Left kidney (tissue), 2 donors: ENCODE results near the gene AADACL3. TPM values are rescaled to one million over a fixed set of nuclear protein-coding genes. Genes with fewer than 3 reads are reported as not detected.
A peak's percentile ranks its signal among the peaks of the same experiment; 100 is the strongest.
"Not testable (repeated sequence)": the region's sequence is repeated elsewhere in the genome, so short reads cannot be mapped to it uniquely, and the experiment has no call there.

Experiments
- DNase-seq: peaks from one replicate; pipeline ENCODE4 v3.0.0-alpha.2; 2013
- polyA plus RNA-seq: library from polyadenylated mRNA; unstranded; fragments of 120-200 nt; gene quantifications from one replicate; pipeline ENCODE4 v1.2.1, GENCODE V29; 2013; ENCODE audit not compliant: insufficient read length

AADACL3 gene
- polyA plus RNA-seq, 1 donor: not detected

DNA sequence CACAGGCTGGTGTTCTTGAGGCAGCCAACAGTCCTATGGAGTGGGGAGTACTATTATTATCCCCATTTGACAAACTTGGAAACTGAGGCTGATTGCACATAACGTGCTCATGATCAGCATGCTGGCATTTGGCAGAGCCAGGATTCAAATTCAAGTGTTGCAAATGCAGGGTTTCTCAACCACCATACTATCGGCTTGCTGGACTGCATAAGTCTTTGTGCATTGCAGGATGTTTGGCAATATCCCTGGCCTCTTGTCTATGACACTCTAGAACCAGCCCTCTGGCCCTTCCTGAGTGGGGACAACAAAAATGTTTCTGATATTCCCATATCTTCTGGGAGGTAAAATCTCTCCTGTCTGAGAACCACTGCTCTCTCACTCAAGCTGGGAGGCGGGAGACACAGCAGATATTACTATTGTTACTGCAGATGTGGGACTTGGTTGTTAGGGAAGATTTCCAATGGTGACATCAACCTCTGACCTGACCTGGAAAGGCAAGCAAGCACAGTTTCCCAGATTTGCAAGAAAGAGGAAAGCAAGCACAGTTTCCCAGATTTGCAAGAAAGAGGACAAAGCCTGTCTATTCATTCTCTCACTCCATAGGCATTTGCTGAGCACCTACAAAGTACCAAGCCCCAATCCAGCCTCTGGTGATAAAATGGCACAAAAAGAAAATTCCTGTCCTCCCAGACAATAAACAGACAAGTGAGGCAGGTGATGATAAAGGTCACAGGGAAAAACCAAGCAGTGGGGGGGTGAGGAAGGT lies 1.0 kb upstream of the AADACL3 start:
- no peak for DNase-seq

DNA sequence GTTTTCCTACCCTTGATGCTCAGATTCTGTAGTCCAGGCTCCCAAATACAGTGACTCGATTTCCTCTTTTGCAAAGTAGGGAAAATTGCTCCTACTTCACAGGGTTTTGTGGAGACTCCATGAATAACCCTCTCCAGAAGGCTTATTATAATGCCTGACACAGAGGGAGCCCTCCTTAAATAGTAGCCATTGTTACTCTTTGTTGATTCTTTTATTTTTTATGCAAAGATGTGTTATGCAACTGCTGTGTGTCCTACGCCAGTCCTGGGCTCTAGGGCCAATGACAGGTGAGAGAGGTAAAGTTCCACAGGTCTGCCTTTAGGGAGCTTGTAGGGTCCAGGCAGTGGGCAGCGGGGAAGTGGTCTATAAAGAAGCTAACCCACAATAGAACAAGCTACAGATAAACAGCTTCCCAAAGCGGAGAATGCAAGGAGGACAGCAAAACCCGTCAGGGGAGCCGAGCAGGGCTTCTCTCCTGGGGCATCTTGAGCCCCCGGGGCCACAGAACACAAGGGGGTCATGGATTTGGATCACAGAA lies 1.5 kb downstream of the AADACL3 start:
- DNase-seq: no peak

DNA sequence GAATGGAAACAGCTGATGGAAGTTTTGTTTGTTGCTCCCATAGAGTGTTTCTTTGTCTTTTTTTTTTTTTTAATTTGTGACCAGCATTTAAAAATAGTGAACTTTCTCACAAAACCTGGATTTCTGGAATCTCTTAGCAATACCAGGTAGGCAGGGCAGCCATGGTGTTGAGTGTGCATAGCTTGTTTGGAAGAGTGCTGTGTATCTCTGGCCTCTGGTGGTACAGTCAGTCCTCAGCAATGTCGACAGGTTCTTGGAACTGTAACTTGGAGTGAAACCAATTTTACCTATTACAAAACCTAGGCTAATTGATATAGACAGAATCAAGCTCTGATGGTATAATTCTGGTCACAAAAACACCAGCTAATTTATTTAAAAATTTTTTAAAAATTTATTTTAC lies 6.7 kb downstream of the AADACL3 start:
- no peak for DNase-seq

DNA sequence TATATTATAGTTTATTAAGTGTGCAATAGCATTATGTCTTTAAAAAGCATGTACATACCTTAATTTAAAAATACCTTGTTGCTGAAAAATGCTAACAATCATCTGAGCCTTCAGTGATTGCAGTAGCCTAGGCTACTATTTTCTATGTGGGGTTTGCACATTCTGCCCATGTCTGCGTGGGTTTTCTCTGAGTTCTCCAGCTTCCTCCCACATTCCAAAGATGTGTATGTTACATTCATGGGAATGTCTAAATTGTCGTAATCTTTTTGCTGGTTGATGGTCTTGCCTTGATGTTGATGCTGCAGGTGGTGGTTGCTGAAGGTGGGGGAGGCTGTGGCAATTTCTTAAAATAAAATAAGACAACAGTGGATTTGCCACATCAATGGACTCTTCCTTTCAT lies 12.5 kb downstream of the AADACL3 start:
- no peak for DNase-seq

- DNase-seq: no peak
These were observed 14.2 kb downstream of the AADACL3 start for GRCh38 chr1:12730156-12730555.

GRCh38 chr1:12731084-12731483 lies 15.2 kb downstream of the AADACL3 start:
- not testable (repeated sequence) for DNase-seq

DNA sequence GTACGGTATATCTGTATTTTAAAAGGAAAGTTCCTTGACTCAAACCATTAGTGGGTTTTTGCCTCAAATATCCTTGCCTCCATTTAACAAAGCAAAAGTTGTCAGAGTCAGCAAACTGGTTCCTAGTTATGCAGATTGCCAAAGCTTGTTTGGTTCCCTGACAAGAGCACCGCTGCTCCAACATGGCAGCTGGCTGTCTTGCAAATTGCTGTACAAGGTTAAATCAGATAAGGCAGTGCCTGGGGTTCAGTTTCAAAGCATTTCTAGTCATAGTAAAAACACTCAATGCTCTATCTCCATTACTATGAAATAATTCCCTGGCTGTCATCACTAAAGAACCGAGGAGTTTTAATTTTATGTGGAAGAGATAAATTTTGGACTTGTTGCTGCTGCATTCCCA lies 18.7 kb downstream of the AADACL3 start:
- no peak for DNase-seq

GRCh38 chr1:12738934-12739333 lies 23.0 kb downstream of the AADACL3 start:
- no peak for DNase-seq

GRCh38 chr1:12739613-12740012 lies 23.7 kb downstream of the AADACL3 start:
- DNase-seq: no peak

GRCh38 chr1:12741946-12742345 lies 26.0 kb downstream of the AADACL3 start:
- no peak for DNase-seq

- no peak for DNase-seq
These were observed 29.4 kb downstream of the AADACL3 start for GRCh38 chr1:12745126-12745991.

- peak; percentile 20 for DNase-seq
These were observed 30.0 kb downstream of the AADACL3 start, which contains the start of gene CFAP107 for GRCh38 chr1:12745992-12746323. CFAP107 (plus strand) TSS chr1:12746200; CDS start chr1:12746431, 231 bp downstream.

DNA sequence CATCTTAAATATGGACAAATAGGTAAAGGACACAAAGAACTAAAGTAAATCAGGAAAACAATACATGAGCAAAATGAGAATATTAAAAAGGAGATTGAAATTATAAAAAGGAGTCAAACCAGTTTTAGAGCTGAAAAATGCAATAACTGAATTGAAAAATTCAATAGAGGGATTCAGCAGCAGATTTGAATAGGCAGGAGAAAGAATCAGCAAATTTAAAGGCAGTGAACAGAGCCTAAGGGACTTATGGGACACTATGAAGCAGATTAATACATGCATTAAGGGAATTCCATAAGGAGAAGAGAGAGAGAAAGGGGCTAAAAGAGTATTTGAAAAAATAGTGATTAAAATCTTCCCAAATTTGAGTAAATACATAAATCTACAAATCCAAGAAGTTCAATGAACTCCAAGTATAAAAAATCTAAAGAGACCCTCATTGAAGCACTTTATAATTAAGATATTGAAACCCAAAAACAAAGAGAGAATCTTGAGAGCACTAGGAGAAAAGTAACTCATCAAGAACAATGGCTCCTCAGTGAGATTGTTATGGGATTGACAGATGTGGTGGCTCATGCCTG lies 33.0 kb downstream of the AADACL3 start:
- no peak for DNase-seq

GRCh38 chr1:12754738-12755137 lies 38.8 kb downstream of the AADACL3 start:
- DNase-seq: no peak

DNA sequence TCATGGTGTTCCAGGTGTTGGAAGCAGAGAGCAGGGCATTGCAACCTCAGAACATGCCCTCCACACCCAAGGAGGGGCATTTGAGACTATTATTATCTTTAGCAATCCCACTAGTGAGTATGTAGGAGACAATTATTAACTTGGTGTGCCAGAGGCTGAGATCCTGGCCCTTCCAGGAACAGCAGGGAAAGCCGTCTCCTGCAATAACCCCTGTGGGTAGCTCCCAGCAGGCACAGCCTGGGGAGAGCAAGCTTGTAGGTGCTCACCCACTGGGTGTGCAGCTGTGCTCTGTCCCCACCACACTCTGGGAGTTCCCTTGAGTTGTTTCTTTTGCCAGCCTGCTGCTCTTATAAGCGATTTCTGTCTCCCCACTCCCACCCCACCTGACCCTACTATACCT lies 40.4 kb downstream of the AADACL3 start:
- DNase-seq: no peak

GRCh38 chr1:12756768-12757413 lies 41.0 kb downstream of the AADACL3 start:
- DNase-seq: no peak

DNA sequence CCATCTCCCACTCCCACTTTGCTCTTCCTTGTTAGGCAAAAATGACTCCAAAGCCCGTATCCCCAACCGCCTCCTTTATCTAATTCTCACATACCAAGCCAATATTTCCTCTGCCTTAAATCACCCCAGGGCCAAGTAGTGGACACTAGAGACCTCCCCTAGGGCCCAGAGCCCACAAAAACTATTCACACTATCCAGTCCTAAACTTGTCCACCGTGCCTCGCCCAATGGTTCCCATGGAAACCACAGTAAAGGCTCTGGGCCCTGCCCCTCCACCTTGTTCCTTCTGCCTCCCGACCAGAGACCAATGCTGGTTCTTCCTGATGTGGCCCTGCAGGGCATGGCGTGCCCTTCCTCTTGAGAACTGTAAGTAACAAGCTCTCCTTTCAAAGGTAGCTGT lies 41.9 kb downstream of the AADACL3 start:
- DNase-seq: no peak

DNA sequence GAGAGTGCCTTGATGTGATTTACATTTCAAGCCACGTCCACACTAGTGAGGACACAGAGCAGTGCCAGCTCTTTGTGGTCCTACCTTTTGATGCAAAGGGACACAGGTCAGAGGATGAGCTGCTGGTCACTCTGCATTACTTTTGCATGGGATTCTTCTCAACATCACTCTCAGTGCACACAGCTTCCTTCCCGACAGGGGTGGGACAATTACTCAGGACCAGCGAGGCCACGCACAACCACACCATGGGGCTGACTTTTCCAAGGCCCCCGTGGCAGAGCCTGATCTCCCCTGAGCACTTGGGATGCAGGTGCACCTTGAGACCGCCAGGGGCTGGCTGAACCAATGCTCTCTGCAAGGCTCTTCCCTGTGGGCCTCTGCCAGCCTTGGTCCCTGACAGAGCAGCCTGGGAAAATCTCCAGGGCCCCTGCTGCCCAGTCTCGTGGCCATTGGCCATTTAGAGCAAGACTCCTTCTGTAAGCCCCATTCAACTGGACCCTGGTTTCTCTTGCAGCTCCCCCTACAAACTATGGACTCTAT lies 44.4 kb downstream of the AADACL3 start:
- no peak for DNase-seq

GRCh38 chr1:12761781-12762180 lies 45.9 kb downstream of the AADACL3 start:
- no peak for DNase-seq

GRCh38 chr1:12762766-12763165 lies 46.9 kb downstream of the AADACL3 start:
- no peak for DNase-seq

DNA sequence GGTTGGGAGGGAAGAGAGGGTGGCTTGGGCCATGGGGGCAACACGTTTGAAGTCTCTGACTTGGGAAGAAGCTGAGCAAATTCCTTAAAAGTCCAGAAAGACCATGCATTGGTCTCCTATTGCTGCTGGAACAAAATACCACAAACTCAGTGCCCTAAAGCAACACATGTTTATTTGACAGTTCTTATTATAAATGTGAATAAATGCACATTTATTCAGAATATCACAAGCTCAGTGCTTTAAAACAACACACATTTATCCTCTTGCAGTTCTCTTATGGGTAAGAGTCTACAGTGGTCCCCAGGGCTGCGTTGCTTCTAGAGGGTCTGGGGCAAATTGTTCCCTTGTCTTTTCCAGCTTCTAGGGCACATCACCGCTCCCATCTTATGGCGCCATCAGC lies 47.6 kb downstream of the AADACL3 start:
- no peak for DNase-seq

GRCh38 chr1:12764016-12764415 lies 48.1 kb downstream of the AADACL3 start:
- no peak for DNase-seq
